H1 (cell line): Measurements from ENCODE around the gene SSBP3. TPM values are rescaled to one million over a fixed set of nuclear protein-coding genes. Genes with fewer than 3 reads are reported as not detected.
A peak's percentile ranks its signal among the peaks of the same experiment; 100 is the strongest.

Source experiments
- CTCF ChIA-PET: fragments of 300-600 bp; sonication (Branson Sonifier 250); formaldehyde crosslinking; loops from one replicate; lab custom pipeline; 2021; ENCODE audit not compliant: partially characterized antibody; lab: Charles Lee
- POLR2A ChIA-PET: fragments of 300-600 bp; sonication (Branson Sonifier 250); formaldehyde crosslinking; loops from one replicate; lab custom pipeline; 2021; ENCODE audit warnings: inconsistent platforms; ENCODE audit not compliant: partially characterized antibody; lab: Charles Lee
- DNase-seq, 2 experiments: peaks; one replicate each; pipeline versions ENCODE4 v3.0.0 to v3.0.0-alpha.2; 2010 to 2022; ENCODE audit warnings: low spot score in 2 of 2, low read depth in 1 of 2, mixed read lengths in 1 of 2
- FAIRE-seq: peaks from 2 replicates; lab custom pipeline; 2011; peaks lifted over from hg19 to GRCh38; lab: Jason Lieb, UNC
- H2AFZ ChIP-seq: 2 replicates; pipeline ENCODE4 v1.8.1; 2012; ENCODE audit warnings: low read length, inconsistent platforms
- H2AK5ac ChIP-seq: 2 replicates; pipeline ENCODE4 v1.6.1; 2013; ENCODE audit warnings: low read depth, low read length
- H2BK120ac ChIP-seq: replicated peaks from 2 replicates; pipeline ENCODE3; 2013; ENCODE audit warnings: low read depth, low read length, inconsistent platforms
- H2BK12ac ChIP-seq: 2 replicates; pipeline ENCODE4 v1.6.1; 2013; ENCODE audit warnings: low read depth, low read length
- H2BK15ac ChIP-seq: 2 replicates; pipeline ENCODE4 v1.6.1; 2013; ENCODE audit warnings: low read length
- H2BK20ac ChIP-seq: 2 replicates; pipeline ENCODE4 v1.6.1; 2013; ENCODE audit warnings: low read length
- H2BK5ac ChIP-seq: 2 replicates; pipeline ENCODE4 v1.6.1; 2013; ENCODE audit warnings: low read depth, low read length
- H3K14ac ChIP-seq: 2 replicates; pipeline ENCODE4 v1.6.1; 2013; ENCODE audit warnings: inconsistent platforms; ENCODE audit not compliant: insufficient read length
- H3K18ac ChIP-seq: 2 replicates; pipeline ENCODE4 v1.6.1; 2013; ENCODE audit warnings: low read length; ENCODE audit errors: extremely low read depth
- H3K23ac ChIP-seq: 2 replicates; pipeline ENCODE4 v1.6.1; 2013; ENCODE audit warnings: inconsistent platforms; ENCODE audit not compliant: insufficient read length
- H3K23me2 ChIP-seq: 2 replicates; pipeline ENCODE4 v1.6.1; 2013; ENCODE audit warnings: low read depth, low read length
- H3K27ac ChIP-seq: 2 replicates; pipeline ENCODE4 v1.6.1; 2011; ENCODE audit warnings: low read depth, low read length, inconsistent platforms
- H3K27me3 ChIP-seq, 4 experiments: replicated peaks in 1 of 4; 1 replicate in 1 of 4; 2 replicates in 3 of 4; pipeline versions ENCODE4 v1.6.1 to v1.8.1; 2011 to 2013; ENCODE audit warnings: low read length in 3 of 4, mild to moderate bottlenecking in 3 of 4, inconsistent platforms in 2 of 4, mixed read lengths in 2 of 4, moderate library complexity in 1 of 4; ENCODE audit not compliant: control insufficient read depth in 3 of 4, insufficient read depth in 3 of 4; ENCODE audit errors: extremely low read depth in 1 of 4
- H3K36me3 ChIP-seq, 4 experiments: 2 replicates each; pipeline versions ENCODE4 v1.6.1 to v1.8.1; 2011 to 2013; ENCODE audit warnings: mild to moderate bottlenecking in 4 of 4, low read length in 3 of 4, moderate library complexity in 2 of 4, control low read depth in 1 of 4, inconsistent platforms in 1 of 4; ENCODE audit not compliant: insufficient read depth in 4 of 4, control insufficient read depth in 2 of 4
- H3K4ac ChIP-seq: replicated peaks from 2 replicates; pipeline ENCODE3; 2013; ENCODE audit warnings: low read length, low read depth, mixed read lengths, inconsistent platforms; ENCODE audit not compliant: insufficient read length
- H3K4me1 ChIP-seq, 4 experiments: replicated peaks in 1 of 4; 1 replicate in 1 of 4; 2 replicates in 3 of 4; pipeline versions ENCODE4 v1.6.1 to v1.8.1; 2011 to 2013; ENCODE audit warnings: low read length in 3 of 4, inconsistent platforms in 2 of 4, mixed read lengths in 1 of 4; ENCODE audit not compliant: insufficient read depth in 4 of 4, control insufficient read depth in 3 of 4
- H3K4me2 ChIP-seq, 2 experiments: 2 replicates each; pipeline versions ENCODE4 v1.6.1 to v1.8.1; 2011 to 2013; ENCODE audit warnings: low read depth in 2 of 2, low read length in 2 of 2, control low read depth in 1 of 2, inconsistent platforms in 1 of 2, mild to moderate bottlenecking in 1 of 2; ENCODE audit not compliant: insufficient read depth in 1 of 2
- H3K4me3 ChIP-seq, 4 experiments: fragments of 200-600, 300-600 bp in 1 of 4; sonication (generic), shearing (Covaris generic), sonication (Bioruptor Twin) in 1 of 4; 2 replicates each; pipeline versions ENCODE4 v1.5.1 to v1.8.1; 2011 to 2016; ENCODE audit warnings: low read length in 4 of 4, low read depth in 3 of 4, control low read depth in 2 of 4, inconsistent platforms in 2 of 4, mild to moderate bottlenecking in 2 of 4, mixed read lengths in 1 of 4, moderate library complexity in 1 of 4; ENCODE audit not compliant: insufficient read depth in 2 of 4; ENCODE audit errors: extremely low read depth in 1 of 4
- H3K56ac ChIP-seq: replicated peaks from 2 replicates; pipeline ENCODE3; 2013; ENCODE audit warnings: low read depth, mild to moderate bottlenecking, mixed read lengths, low read length, inconsistent platforms; ENCODE audit not compliant: insufficient read length
- H3K79me1 ChIP-seq: 2 replicates; pipeline ENCODE4 v1.6.1; 2013; ENCODE audit warnings: low read depth, low read length, control low read depth
- H3K79me2 ChIP-seq, 2 experiments: 2 replicates each; pipeline versions ENCODE4 v1.6.1 to v1.8.1; 2012 to 2013; ENCODE audit warnings: low read length in 2 of 2, mild to moderate bottlenecking in 2 of 2, inconsistent platforms in 1 of 2; ENCODE audit not compliant: insufficient read depth in 2 of 2, control insufficient read depth in 1 of 2
- H3K9ac ChIP-seq, 4 experiments: replicated peaks in 1 of 4; 1 replicate in 1 of 4; 2 replicates in 3 of 4; pipeline versions ENCODE4 v1.6.1 to v1.8.1; 2011 to 2013; ENCODE audit warnings: low read depth in 3 of 4, low read length in 3 of 4, control low read depth in 2 of 4, mild to moderate bottlenecking in 2 of 4, moderate library complexity in 2 of 4, inconsistent platforms in 1 of 4; ENCODE audit errors: extremely low read depth in 1 of 4
- H3K9me3 ChIP-seq, 2 experiments: 2 replicates each; pipeline versions ENCODE4 v1.6.1 to v1.8.1; 2012 to 2013; ENCODE audit warnings: mild to moderate bottlenecking in 2 of 2, moderate library complexity in 2 of 2, control low read depth in 1 of 2, inconsistent platforms in 1 of 2, low read depth in 1 of 2, low read length in 1 of 2, mixed read lengths in 1 of 2; ENCODE audit not compliant: insufficient read depth in 2 of 2
- H4K20me1 ChIP-seq, 2 experiments: replicated peaks in 1 of 2; 2 replicates each; pipeline versions ENCODE3 to v1.8.1; 2011 to 2013; ENCODE audit warnings: inconsistent platforms in 2 of 2, low read length in 2 of 2, mild to moderate bottlenecking in 1 of 2; ENCODE audit not compliant: insufficient read depth in 2 of 2, control insufficient read depth in 1 of 2
- H4K5ac ChIP-seq: 2 replicates; pipeline ENCODE4 v1.6.1; 2013; ENCODE audit warnings: low read length, low read depth, mixed read lengths, inconsistent platforms; ENCODE audit not compliant: insufficient read length
- H4K8ac ChIP-seq: 2 replicates; pipeline ENCODE4 v1.8.0; 2013; ENCODE audit warnings: mild to moderate bottlenecking, moderate library complexity, low read length, inconsistent platforms; ENCODE audit not compliant: insufficient read depth; ENCODE audit errors: extremely low read depth
- H4K91ac ChIP-seq: replicated peaks from 2 replicates; pipeline ENCODE3; 2013; ENCODE audit warnings: low read length, mixed read lengths, inconsistent platforms; ENCODE audit not compliant: insufficient read length
- CREB1 ChIP-seq: IDR thresholded peaks from 2 replicates; pipeline ENCODE4 v1.6.1; 2012; ENCODE audit warnings: inconsistent platforms
- JUND ChIP-seq: IDR thresholded peaks from 2 replicates; pipeline ENCODE4 v1.6.1; 2011; ENCODE audit warnings: mild to moderate bottlenecking, improper control_type of control experiment, low read length
- KDM1A ChIP-seq: fragments of 200-600, 300-600 bp; sonication (generic); IDR thresholded peaks from 2 replicates; pipeline ENCODE4 v1.7.1; 2016; ENCODE audit warnings: mild to moderate bottlenecking, low read length, borderline replicate concordance
- KDM4A ChIP-seq: IDR thresholded peaks from one replicate; pipeline ENCODE4 v1.7.1; 2012; ENCODE audit warnings: low read depth, mild to moderate bottlenecking, moderate library complexity, low read length, inconsistent platforms; ENCODE audit not compliant: severe bottlenecking
- KDM5A ChIP-seq: fragments of 200-600 bp; IDR thresholded peaks from 2 replicates; pipeline ENCODE4 v1.7.1; 2012; ENCODE audit warnings: mild to moderate bottlenecking, low read length, inconsistent platforms, mixed read lengths
- NRF1 ChIP-seq: IDR thresholded peaks from 2 replicates; pipeline ENCODE4 v1.6.1; 2011; ENCODE audit warnings: mild to moderate bottlenecking, low read depth, low read length, improper control_type of control experiment
- RXRA ChIP-seq: IDR thresholded peaks from 2 replicates; pipeline ENCODE4 v1.6.1; 2011; ENCODE audit warnings: low read depth, mild to moderate bottlenecking, low read length, moderate library complexity; ENCODE audit not compliant: insufficient read depth
- SIX5 ChIP-seq: IDR thresholded peaks from 2 replicates; pipeline ENCODE4 v1.6.1; 2011; ENCODE audit warnings: mild to moderate bottlenecking, low read depth, low read length
- USF2 ChIP-seq: IDR thresholded peaks from 2 replicates; pipeline ENCODE4 v1.6.1; 2011; ENCODE audit warnings: low read length, improper control_type of control experiment
- ZNF274 ChIP-seq: IDR thresholded peaks from 2 replicates; pipeline ENCODE4 v1.7.0; 2012; ENCODE audit warnings: low read length, borderline replicate concordance; ENCODE audit errors: extremely low read depth
- WGBS, 2 experiments: shearing (Covaris generic) in 1 of 2; methylation state at CpG; one replicate each; pipeline versions ENCODE4 v1.1.6 to v1.1.7; 2013 to 2015; ENCODE audit warnings: low lambda C conversion rate in 2 of 2, mixed read lengths in 2 of 2, inconsistent platforms in 1 of 2, low coverage in 1 of 2, missing lambda C conversion rate in 1 of 2; ENCODE audit not compliant: insufficient replicate concordance in 2 of 2, insufficient coverage in 1 of 2, insufficient read length in 1 of 2; ENCODE audit errors: extremely low coverage in 1 of 2, missing lambda C conversion rate in 1 of 2; 5-methylcytosine and 5-hydroxymethylcytosine counted together
- polyA plus RNA-seq, 7 experiments: library from polyadenylated mRNA; depleted of rRNA in 3 of 7; stranded (reverse) in 5 of 7; unstranded in 2 of 7; fragments of >200 nt in 5 of 7; fragments of 200-250 nt in 2 of 7; gene quantifications; 1 replicate in 5 of 7; 2 replicates in 1 of 7; 4 replicates in 1 of 7; pipeline versions ENCODE4 v1.2.1 to v1.2.3, GENCODE V29; 2011 to 2013; ENCODE audit warnings: missing spikeins in 2 of 7, mixed read lengths in 2 of 7
- total RNA-seq: library from RNA; stranded (reverse); fragmentation: NEBNext Ultra II Directional; extraction: Animal tissue kit (Norgen Biotek cat#: 25700); gene quantifications from 2 replicates; pipeline ENCODE4 v1.2.1, GENCODE V29; 2021
- TF ChIP-seq, protein P1 (sequence below): IDR thresholded peaks from 2 replicates; pipeline ENCODE4 v1.6.1; 2011; ENCODE audit warnings: low read depth, mild to moderate bottlenecking, low read length; ENCODE audit not compliant: insufficient read depth

The SSBP3 gene
- total and polyA plus RNA-seq, 2 of the 8 experiments (the other 6 are each of a cell fraction or from before 2014, with no cell fraction given): 99.7 to 133 TPM

GRCh38 chr1:54347955-54348699 is 58.1 kb downstream of the SSBP3 start:
- Histone ChIP-seq H3K56ac (no peak overlapping the region), H2AK5ac (peak overlapping the region; percentile 40; the same call in 1 of the 2 replicates), H3K9ac (no peak overlapping the region; a peak in 1 of 7 replicates), H2BK5ac (peak overlapping the region; percentile 49; the same call in 1 of the 2 replicates), H3K23me2 (no peaks in the 10 kb centered on the region), H3K79me1 (peaks cover 28% of the 10 kb centered on the region), H2BK15ac (no peak overlapping the region), H4K5ac (no peak overlapping the region), H3K14ac (no peak overlapping the region), H3K18ac (no peak overlapping the region), H4K20me1 (peaks cover 15 to 35% of the 10 kb centered on the region in 2 experiments), H2BK12ac (no peak overlapping the region), H3K27me3 (no peaks in the 10 kb centered on the region), H3K4me1 (peaks cover 11 to 36% (median 26%) of the 10 kb centered on the region in 4 experiments; a peak in 6 of 7 replicates), H3K4me3 (no peak overlapping the region), H3K79me2 (peaks cover 6 to 94% of the 10 kb centered on the region in 2 experiments), H3K23ac (no peak overlapping the region), H2BK20ac (no peak overlapping the region), H3K27ac (no peak overlapping the region), H2BK120ac (no peak overlapping the region), H4K8ac (no peak overlapping the region), H4K91ac (peak overlapping the region; percentile 51), H3K4ac (no peak overlapping the region), H3K4me2 (no peak overlapping the region), H3K9me3 (no peaks in the 10 kb centered on the region), H3K36me3 (no peaks in the 10 kb centered on the region; a peak in 1 of 8 replicates), H2AFZ (no peak overlapping the region)
- DNase-seq: no peak
- POLR2A ChIA-PET: interaction anchor here (1.2 to 1.7 kb wide), 2 partner anchors 17 kb away, joined by 3 to 4 read pairs; no protein-coding TSS in a partner anchor
- CTCF ChIA-PET: interaction anchor here (1.7 kb wide), 1 partner anchor 12 kb away, joined by 7 read pairs; no protein-coding TSS in a partner anchor
- FAIRE-seq: no peak
- 83% methylated on average over 12 of the region's 14 CpGs; no CpG with 5 or more reads in 1 of the 2 experiments for WGBS, 2 experiments
- TF ChIP-seq SIX5: no peak
- TF ChIP-seq USF2: no peak
- TF ChIP-seq JUND: no peak
- no peak for TF ChIP-seq KDM4A
- TF ChIP-seq CREB1: no peak
- TF ChIP-seq KDM5A: no peak
- no peak for TF ChIP-seq RXRA
- TF ChIP-seq NRF1: no peak
- TF ChIP-seq, protein P1, sequence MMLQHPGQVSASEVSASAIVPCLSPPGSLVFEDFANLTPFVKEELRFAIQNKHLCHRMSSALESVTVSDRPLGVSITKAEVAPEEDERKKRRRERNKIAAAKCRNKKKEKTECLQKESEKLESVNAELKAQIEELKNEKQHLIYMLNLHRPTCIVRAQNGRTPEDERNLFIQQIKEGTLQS: no peak
- TF ChIP-seq ZNF274: no peak
- TF ChIP-seq KDM1A: no peak
